ENCODE measurements around the gene CINP. TPM values are rescaled to one million over a fixed set of nuclear protein-coding genes. Genes with fewer than 3 reads are reported as not detected.
A peak's percentile ranks its signal among the peaks of the same experiment; 100 is the strongest.

Gene CINP
- 34.4 TPM for total RNA-seq
- long read RNA-seq, full-length matches to known transcripts, result 33 of 39 reads
- long read RNA-seq, partial matches to known transcripts, result 1 of 39 reads
- long read RNA-seq, other reads (novel, unspliced or antisense), result 5 of 39 reads

DNA sequence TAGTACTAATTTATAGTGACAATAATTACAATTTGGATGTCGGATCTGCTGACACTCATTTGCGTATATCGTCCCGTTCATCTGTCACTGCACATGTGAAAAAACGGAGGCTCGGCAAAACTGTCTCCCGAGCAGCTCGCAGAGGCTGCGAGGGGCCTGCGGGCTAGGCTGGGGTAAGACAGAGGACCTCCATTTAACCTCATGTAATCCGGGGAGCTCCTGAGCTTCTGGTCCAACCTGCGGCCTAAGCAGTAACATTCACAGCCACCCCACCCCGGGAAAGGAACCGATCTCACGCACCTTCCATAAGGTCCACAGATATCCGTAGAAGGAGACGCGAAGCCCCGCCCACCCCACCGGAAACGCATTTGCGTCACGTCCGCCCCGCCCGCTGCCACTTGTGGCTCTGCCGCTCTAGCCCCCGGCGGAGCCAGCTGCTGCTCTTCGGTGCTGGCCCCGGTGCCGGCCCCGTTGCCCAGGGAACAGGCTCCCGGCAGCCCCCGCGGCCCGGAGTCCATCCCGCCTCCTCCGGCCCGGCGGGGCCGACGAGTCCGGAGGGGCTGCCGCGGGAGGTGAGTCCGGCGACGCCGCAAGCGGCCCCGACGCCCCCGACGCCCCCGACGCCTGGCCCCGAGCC is at the start of gene CINP, which contains the start of gene TECPR2:
CINP (minus strand) TSS at position 346 of the 637 bp plus-strand sequence; CDS start at position 307, 39 bp downstream.
TECPR2 (plus strand) TSS at position 397 of the 637 bp plus-strand sequence. CDS start 13,781 bp downstream, outside the sequence.
- DNase-seq, result peak; percentile 99
- H3K4me3 ChIP-seq, result peak within 1 kb of the TSS; percentile 93
- intact Hi-C loops (cut with DNase I), result no loop called here

DNA sequence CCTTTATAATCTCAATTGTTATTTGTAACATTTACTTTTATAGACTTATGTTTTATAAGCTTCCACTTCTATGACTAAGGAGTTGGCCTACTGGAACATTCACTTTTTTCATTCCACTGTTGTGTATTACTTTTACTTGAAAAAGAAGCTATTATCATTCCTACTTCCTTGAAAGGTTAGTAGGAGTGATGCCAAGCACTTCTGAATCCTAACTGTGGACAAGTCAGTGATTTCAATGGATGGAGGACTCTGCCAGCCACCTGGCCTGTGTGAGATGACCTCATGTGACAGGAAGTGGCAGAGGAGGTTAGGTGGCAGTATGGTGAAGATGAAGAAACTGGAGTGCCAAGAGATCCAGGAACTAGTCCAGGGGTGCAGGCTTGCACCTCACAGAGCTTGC is 46.0 kb upstream of the CINP start:
- Histone ChIP-seq H3K9me3 (no peaks in the 10 kb centered on the region), H3K27ac (no peak overlapping the region), H3K27me3 (no peaks in the 10 kb centered on the region), H3K36me3 (peaks cover 29% of the 10 kb centered on the region), H3K4me3 (no peak overlapping the region), H3K4me1 (no peaks in the 10 kb centered on the region)
- intact Hi-C loops (cut with DNase I), result no loop called here
- DNase-seq (no peak), ATAC-seq (no peak)
- TF ChIP-seq, protein P1, sequence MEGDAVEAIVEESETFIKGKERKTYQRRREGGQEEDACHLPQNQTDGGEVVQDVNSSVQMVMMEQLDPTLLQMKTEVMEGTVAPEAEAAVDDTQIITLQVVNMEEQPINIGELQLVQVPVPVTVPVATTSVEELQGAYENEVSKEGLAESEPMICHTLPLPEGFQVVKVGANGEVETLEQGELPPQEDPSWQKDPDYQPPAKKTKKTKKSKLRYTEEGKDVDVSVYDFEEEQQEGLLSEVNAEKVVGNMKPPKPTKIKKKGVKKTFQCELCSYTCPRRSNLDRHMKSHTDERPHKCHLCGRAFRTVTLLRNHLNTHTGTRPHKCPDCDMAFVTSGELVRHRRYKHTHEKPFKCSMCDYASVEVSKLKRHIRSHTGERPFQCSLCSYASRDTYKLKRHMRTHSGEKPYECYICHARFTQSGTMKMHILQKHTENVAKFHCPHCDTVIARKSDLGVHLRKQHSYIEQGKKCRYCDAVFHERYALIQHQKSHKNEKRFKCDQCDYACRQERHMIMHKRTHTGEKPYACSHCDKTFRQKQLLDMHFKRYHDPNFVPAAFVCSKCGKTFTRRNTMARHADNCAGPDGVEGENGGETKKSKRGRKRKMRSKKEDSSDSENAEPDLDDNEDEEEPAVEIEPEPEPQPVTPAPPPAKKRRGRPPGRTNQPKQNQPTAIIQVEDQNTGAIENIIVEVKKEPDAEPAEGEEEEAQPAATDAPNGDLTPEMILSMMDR (IDR thresholded peaks at IDR 0.05), result no peak

More for the DNA sequence above, at the start of gene CINP, which contains the start of gene TECPR2:
- Histone ChIP-seq H3K27me3 (no peaks in the 10 kb centered on the region), H3K9me3 (no peaks in the 10 kb centered on the region), H3K36me3 (peaks cover 14% of the 10 kb centered on the region), H3K4me1 (peaks cover 25% of the 10 kb centered on the region), H3K27ac (peak within 1 kb of the TSS; percentile 91)
- TF ChIP-seq, protein P1 (IDR thresholded peaks at IDR 0.05), result no peak
- ATAC-seq, result peak; percentile 99

DNA sequence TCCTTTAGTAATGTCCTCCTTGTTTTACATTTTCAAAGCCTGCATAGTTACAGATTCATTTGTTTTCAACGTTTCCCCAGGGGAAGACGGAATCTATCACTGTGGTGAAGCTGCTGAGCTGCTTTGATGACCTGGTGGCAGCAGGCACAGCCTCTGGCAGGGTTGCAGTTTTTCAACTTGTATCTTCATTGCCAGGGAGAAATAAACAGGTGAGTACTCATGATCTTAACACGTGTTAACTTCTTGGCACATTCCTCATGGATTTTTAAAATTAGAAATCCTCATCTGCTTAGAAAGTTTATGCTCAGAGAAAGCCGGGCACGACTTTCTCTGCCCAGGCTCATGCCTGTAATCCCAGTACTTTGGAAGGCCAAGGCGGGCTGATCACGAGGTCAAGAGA is 44.6 kb upstream of the CINP start:
- DNase-seq (no peak), ATAC-seq (no peak)
- Histone ChIP-seq H3K27me3 (no peaks in the 10 kb centered on the region), H3K4me1 (no peaks in the 10 kb centered on the region), H3K4me3 (no peak overlapping the region), H3K36me3 (peaks cover 29% of the 10 kb centered on the region), H3K27ac (no peak overlapping the region), H3K9me3 (peaks cover 10% of the 10 kb centered on the region)
- intact Hi-C loops (cut with DNase I), result no loop called here
- TF ChIP-seq, protein P1 (IDR thresholded peaks at IDR 0.05), result no peak

DNA sequence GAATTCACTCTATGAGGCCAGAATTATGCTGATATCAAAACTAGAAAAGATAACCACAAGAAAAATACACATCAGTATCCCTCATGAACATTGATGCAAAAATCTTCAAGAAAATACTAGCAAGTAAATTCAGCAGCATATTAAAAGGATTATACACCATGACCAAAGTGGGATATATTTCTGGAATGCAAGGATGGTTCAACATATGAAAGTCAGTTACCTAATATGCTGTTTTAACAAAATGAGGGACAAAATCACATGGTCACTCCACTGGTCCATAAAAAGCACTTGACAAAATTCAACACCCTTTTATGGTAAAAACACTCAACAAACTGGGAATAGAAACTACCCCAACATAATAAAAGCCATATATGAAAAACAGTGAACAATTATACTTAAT is 40.3 kb upstream of the CINP start:
- no peak overlapping the region for H3K4me3 ChIP-seq
- peaks cover 11% of the 10 kb centered on the region for H3K36me3 ChIP-seq
- ATAC-seq (no peak), DNase-seq (no peak)
- intact Hi-C loops (cut with DNase I), result no loop called here
- H3K9me3 ChIP-seq, result peaks cover 10% of the 10 kb centered on the region
- no peak overlapping the region for H3K27ac ChIP-seq
- no peaks in the 10 kb centered on the region for H3K27me3 ChIP-seq
- TF ChIP-seq, protein P1 (IDR thresholded peaks at IDR 0.05), result no peak
- H3K4me1 ChIP-seq, result no peaks in the 10 kb centered on the region

DNA sequence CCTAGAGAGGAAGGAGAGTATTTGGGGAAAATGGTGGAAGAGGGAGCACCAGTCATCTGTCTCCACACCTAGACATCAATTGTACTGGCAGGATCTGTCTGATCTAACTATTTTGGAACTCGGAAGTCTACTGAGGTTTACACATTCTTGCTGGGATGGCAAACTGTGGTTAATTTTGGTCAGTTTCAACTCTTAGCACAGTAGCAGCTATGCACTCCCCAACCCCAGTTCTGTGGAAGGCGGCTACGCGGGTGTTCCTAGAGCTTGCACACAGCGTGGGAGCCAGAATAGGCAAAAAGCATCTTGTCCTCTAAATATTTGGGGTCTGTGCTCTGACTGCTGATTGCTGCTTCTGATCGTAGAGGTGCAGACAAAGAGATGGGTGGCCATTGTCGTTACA is 33.8 kb upstream of the CINP start:
- TF ChIP-seq, protein P1 (IDR thresholded peaks at IDR 0.05), result no peak
- DNase-seq, result no peak

More for the DNA sequence above, 33.8 kb upstream of the CINP start:
- Histone ChIP-seq H3K27ac (no peak overlapping the region), H3K36me3 (no peaks in the 10 kb centered on the region), H3K9me3 (no peaks in the 10 kb centered on the region), H3K4me3 (no peak overlapping the region), H3K27me3 (no peaks in the 10 kb centered on the region), H3K4me1 (peaks cover 7% of the 10 kb centered on the region)
- no peak for ATAC-seq
- intact Hi-C loops (cut with DNase I), result no loop called here

All from upper lobe of right lung (tissue), 1 donor.